Glomerular visceral epithelial cell (primary cell): ENCODE results near the gene TFB2M.
"Not testable (repeated sequence)": the region's sequence is repeated elsewhere in the genome, so short reads cannot be mapped to it uniquely, and the experiment has no call there.

ENCODE experiments used
- DNase-seq: peaks from one replicate; pipeline ENCODE4 v3.0.0-alpha.2; 2016; ENCODE audit errors: extremely low spot score

TFB2M gene

GRCh38 chr1:246566128-246566812 is at the start of gene TFB2M, which contains the start of gene CNST:
Gene TFB2M (minus strand): TSS chr1:246566261. CDS start chr1:246566138, 123 bp downstream.
Gene CNST (plus strand): TSS chr1:246566456. CDS start chr1:246591563, 25,107 bp downstream.
- peak; percentile 99 for DNase-seq

- no peak for DNase-seq
These were observed 47.2 kb upstream of the TFB2M start for GRCh38 chr1:246613096-246613758.

GRCh38 chr1:246609632-246610031 is 43.6 kb upstream of the TFB2M start:
- no peak for DNase-seq

GRCh38 chr1:246608616-246609376 is 42.7 kb upstream of the TFB2M start:
- DNase-seq: peak; percentile 88

- DNase-seq: no peak
These were observed 41.4 kb upstream of the TFB2M start for GRCh38 chr1:246607462-246607861.

- DNase-seq: not testable (repeated sequence)
These were observed 39.2 kb upstream of the TFB2M start for GRCh38 chr1:246605231-246605630.

GRCh38 chr1:246602194-246602593 is 36.1 kb upstream of the TFB2M start:
- no peak for DNase-seq

GRCh38 chr1:246600579-246600978 is 34.5 kb upstream of the TFB2M start:
- no peak for DNase-seq

- DNase-seq: no peak
These were observed 33.3 kb upstream of the TFB2M start for GRCh38 chr1:246599315-246599714.

- no peak for DNase-seq
These were observed 31.9 kb upstream of the TFB2M start for GRCh38 chr1:246597971-246598370.

GRCh38 chr1:246597340-246597739 is 31.3 kb upstream of the TFB2M start:
- DNase-seq: peak; percentile 14

- no peak for DNase-seq
These were observed 29.1 kb upstream of the TFB2M start for GRCh38 chr1:246595146-246595545.

GRCh38 chr1:246592695-246593094 is 26.6 kb upstream of the TFB2M start:
- DNase-seq: no peak

GRCh38 chr1:246591958-246592357 is 25.9 kb upstream of the TFB2M start:
- DNase-seq: no peak

GRCh38 chr1:246591504-246591903 is 25.4 kb upstream of the TFB2M start:
- DNase-seq: no peak

- no peak for DNase-seq
These were observed 25.0 kb upstream of the TFB2M start for GRCh38 chr1:246591047-246591446.

- not testable (repeated sequence) for DNase-seq
These were observed 23.9 kb upstream of the TFB2M start for GRCh38 chr1:246589919-246590318.

GRCh38 chr1:246588159-246588721 is 22.2 kb upstream of the TFB2M start:
- DNase-seq: no peak

- DNase-seq: no peak
These were observed 21.5 kb upstream of the TFB2M start for GRCh38 chr1:246587606-246588005.

- DNase-seq: no peak
These were observed 21.0 kb upstream of the TFB2M start for GRCh38 chr1:246587032-246587431.

- DNase-seq: no peak
These were observed 17.6 kb upstream of the TFB2M start for GRCh38 chr1:246583448-246584185.

GRCh38 chr1:246583056-246583440 is 17.0 kb upstream of the TFB2M start:
- no peak for DNase-seq
